PC-9 (cell line): ENCODE data around the gene C11orf65.

ENCODE experiments used
- EZH2 ChIP-seq: fragments of 200-600 bp; sonication (generic); IDR thresholded peaks from 2 replicates; pipeline ENCODE4 v1.8.0; 2017; ENCODE audit warnings: antibody characterized with exemption, low read depth
- TF ChIP-seq, protein P1 (sequence below): fragments of 200-600 bp; sonication (generic); conservative IDR thresholded peaks from 2 replicates; pipeline ENCODE4 v1.6.1; 2017; ENCODE audit warnings: mixed run types, antibody characterized with exemption, mild to moderate bottlenecking, moderate library complexity

DNA sequence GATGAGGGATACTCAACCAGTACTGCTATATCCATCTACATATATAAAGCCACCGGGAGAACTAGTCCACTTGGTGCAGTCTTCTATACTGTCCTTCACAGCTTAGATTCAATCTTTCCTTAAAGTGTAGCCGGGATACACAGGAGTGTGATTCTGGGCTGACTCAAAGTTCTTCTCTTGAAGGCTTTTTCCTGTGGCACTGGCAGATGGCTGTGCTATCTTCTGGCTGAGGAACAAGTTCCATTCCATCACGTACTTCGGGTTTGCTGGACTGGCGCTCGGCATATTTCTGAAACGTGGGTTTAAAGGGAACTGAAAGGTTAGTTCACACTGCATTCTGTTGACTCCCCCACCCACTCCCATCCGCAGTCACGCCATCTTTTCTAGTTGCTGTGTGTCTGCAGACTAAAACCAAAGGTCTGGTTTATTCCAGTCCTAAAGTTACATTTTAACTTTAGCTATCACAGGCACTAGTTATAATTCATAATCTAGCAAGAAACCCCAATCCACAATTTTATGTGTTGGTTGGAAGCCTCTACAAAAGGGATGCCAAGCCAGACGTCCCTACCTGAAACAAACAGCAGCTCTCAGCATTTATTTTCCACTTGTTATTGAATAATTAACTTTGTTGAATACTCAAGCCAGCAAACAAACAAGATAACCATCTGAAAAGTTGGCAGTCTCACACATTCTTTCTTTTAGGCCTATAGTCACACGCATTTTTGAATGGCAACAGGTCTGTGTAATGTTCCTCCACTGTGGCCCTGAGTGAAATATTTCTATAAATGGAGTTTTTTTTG is 7.5 kb upstream of the C11orf65 start:
- TF ChIP-seq, protein P1, sequence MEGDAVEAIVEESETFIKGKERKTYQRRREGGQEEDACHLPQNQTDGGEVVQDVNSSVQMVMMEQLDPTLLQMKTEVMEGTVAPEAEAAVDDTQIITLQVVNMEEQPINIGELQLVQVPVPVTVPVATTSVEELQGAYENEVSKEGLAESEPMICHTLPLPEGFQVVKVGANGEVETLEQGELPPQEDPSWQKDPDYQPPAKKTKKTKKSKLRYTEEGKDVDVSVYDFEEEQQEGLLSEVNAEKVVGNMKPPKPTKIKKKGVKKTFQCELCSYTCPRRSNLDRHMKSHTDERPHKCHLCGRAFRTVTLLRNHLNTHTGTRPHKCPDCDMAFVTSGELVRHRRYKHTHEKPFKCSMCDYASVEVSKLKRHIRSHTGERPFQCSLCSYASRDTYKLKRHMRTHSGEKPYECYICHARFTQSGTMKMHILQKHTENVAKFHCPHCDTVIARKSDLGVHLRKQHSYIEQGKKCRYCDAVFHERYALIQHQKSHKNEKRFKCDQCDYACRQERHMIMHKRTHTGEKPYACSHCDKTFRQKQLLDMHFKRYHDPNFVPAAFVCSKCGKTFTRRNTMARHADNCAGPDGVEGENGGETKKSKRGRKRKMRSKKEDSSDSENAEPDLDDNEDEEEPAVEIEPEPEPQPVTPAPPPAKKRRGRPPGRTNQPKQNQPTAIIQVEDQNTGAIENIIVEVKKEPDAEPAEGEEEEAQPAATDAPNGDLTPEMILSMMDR, result no peak
- no peak for TF ChIP-seq EZH2
